Adrenal gland (tissue), 5 donors: Measurements from ENCODE around the gene C10orf53.

Experiments
- CTCF ChIP-seq, 6 experiments: fragments of 450-650 bp in 4 of 6; fragments of 200-600 bp in 2 of 6; sonication (generic) in 1 of 6; IDR thresholded peaks; 1 replicate in 5 of 6; 2 replicates in 1 of 6; pipeline versions ENCODE4 v1.5.1 to v1.8.0; 2016 to 2021; ENCODE audit warnings: antibody characterized with exemption in 6 of 6, mild to moderate bottlenecking in 2 of 6, moderate library complexity in 1 of 6
- POLR2A ChIP-seq, 2 donors: fragments of 450-650 bp; IDR thresholded peaks; one replicate each; pipeline ENCODE4 v1.6.1; 2017; ENCODE audit warnings: antibody characterized with exemption in 2 of 2, mild to moderate bottlenecking in 2 of 2, moderate library complexity in 1 of 2
- donor health status: DM: no; HTN: no; CAD: no.

- TF ChIP-seq CTCF (IDR thresholded peaks at IDR 0.05), result no peak
- no peak for TF ChIP-seq POLR2A (IDR thresholded peaks at IDR 0.05)
Observed at GRCh38 chr10:49631975-49632374, 47.5 kb upstream of the C10orf53 start.
